ENCODE measurements around the gene KIZ.

GRCh38 chr20:21157006-21157405, 31.1 kb downstream of the KIZ start:
- TF ChIP-seq CTCF (IDR thresholded peaks at IDR 0.05) = no peak
- no peak for TF ChIP-seq POLR2A (IDR thresholded peaks at IDR 0.05)
- TF ChIP-seq POLR2AphosphoS5 (IDR thresholded peaks at IDR 0.05; ENCODE audit: insufficient read depth in 1 of 2, low read depth in 1 of 2) = no peak
